Stimulated activated CD8-positive, alpha-beta memory T cell treated with anti-CD3 and anti-CD28 coated beads, Interleukin-12 subunit alpha, Interleukin-12 subunit beta, amount 100 ng/mL, for 24 hours (primary cell): Measurements from ENCODE around the gene ATG14.

Experiments
- DNase-seq: peaks from one replicate; pipeline ENCODE4 v3.0.0-alpha.2; 2020; ENCODE audit errors: extremely low read depth

ATG14 gene

GRCh38 chr14:55316564-55316963 lies 95.1 kb downstream of the ATG14 start:
- DNase-seq, result no peak
